ENCODE measurements around the gene ADAMTS2.
A peak's percentile ranks its signal among the peaks of the same experiment; 100 is the strongest.

ADAMTS2 gene

DNA sequence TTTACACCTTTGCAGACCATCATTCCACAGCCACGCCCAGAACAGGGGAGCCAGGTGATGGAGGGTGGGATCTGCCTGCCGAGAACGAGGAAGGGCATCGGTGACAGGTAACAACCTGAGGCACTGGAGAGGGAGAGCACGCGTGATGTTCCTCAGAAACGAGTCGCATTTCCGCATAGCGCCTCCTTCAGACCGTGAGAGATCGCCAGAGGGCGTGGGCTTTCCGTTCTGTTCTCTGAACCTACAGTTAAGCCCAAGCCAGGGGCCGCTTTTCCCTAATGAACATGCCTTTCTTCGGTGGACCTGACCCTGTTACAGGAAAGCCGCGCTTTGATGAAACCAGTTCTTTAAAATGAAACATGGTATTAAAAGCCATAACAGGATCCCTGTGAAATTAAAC lies 17.1 kb upstream of the ADAMTS2 start:
- ATAC-seq (ENCODE audit: insufficient read depth, low read depth) (no peak), DNase-seq (no peak)
- no peak overlapping the region for H3K27ac ChIP-seq (ENCODE audit: low read length)
- H3K4me1 ChIP-seq (ENCODE audit: insufficient read depth, low read length), result no peaks in the 10 kb centered on the region
- TF ChIP-seq EZH2 (IDR thresholded peaks at IDR 0.05; ENCODE audit: borderline replicate concordance, low read depth, low read length, severe bottlenecking), result no peak
- TF ChIP-seq, protein P1, sequence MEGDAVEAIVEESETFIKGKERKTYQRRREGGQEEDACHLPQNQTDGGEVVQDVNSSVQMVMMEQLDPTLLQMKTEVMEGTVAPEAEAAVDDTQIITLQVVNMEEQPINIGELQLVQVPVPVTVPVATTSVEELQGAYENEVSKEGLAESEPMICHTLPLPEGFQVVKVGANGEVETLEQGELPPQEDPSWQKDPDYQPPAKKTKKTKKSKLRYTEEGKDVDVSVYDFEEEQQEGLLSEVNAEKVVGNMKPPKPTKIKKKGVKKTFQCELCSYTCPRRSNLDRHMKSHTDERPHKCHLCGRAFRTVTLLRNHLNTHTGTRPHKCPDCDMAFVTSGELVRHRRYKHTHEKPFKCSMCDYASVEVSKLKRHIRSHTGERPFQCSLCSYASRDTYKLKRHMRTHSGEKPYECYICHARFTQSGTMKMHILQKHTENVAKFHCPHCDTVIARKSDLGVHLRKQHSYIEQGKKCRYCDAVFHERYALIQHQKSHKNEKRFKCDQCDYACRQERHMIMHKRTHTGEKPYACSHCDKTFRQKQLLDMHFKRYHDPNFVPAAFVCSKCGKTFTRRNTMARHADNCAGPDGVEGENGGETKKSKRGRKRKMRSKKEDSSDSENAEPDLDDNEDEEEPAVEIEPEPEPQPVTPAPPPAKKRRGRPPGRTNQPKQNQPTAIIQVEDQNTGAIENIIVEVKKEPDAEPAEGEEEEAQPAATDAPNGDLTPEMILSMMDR (IDR thresholded peaks at IDR 0.05; ENCODE audit: borderline replicate concordance, extremely low read depth, low read length, poor library complexity, severe bottlenecking), result peak; percentile 5
- no peaks in the 10 kb centered on the region for H3K27me3 ChIP-seq (ENCODE audit: insufficient read depth, low read length, poor library complexity)
- H3K4me3 ChIP-seq (ENCODE audit: low read depth in 1 of 2, low read length in 2 of 2), result no peak overlapping the region
- H2AFZ ChIP-seq (ENCODE audit: low read depth, low read length), result no peak overlapping the region
- no peaks in the 10 kb centered on the region for H4K20me1 ChIP-seq (ENCODE audit: insufficient read depth, low read length)
- H3K4me2 ChIP-seq (ENCODE audit: insufficient read depth, low read length), result no peak overlapping the region
- H3K79me2 ChIP-seq (ENCODE audit: insufficient read depth, low read length), result no peaks in the 10 kb centered on the region
- no peaks in the 10 kb centered on the region for H3K36me3 ChIP-seq (ENCODE audit: insufficient read depth, low read length)
- H3K9me3 ChIP-seq (ENCODE audit: insufficient read depth, low read length, severe bottlenecking), result no peaks in the 10 kb centered on the region
- no peak overlapping the region for H3K9ac ChIP-seq (ENCODE audit: low read depth, low read length)

DNA sequence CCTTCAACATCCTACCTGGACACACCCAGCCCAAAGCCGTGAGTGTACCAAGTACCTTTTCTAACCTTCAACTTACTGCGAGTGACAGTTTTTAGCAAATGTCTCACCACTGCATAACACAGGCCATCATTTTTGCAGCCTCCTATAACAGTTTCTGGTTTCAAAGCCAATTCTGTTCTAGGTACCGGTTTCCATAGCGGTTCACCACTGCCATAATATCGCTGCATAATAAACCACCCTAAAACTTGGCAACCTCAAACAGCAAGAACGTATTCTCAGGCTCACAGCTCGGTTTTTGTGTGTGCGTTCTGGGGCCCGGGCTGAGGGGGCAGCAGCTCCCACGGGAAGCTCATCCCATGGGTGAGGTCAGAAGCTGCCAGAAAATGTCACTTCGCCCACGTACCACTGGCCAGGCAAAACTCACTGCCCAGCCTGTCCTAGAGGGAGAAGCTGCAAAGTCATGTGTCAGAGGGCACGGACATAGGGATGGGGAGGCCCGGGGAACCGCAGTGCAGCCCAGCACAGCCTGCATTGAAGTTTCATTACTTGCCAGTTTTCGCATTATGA lies 15.9 kb upstream of the ADAMTS2 start:
- no peak for TF ChIP-seq EZH2 (IDR thresholded peaks at IDR 0.05; ENCODE audit: borderline replicate concordance, low read depth, low read length, severe bottlenecking)
- TF ChIP-seq, protein P1 (IDR thresholded peaks at IDR 0.05; ENCODE audit: borderline replicate concordance, extremely low read depth, low read length, poor library complexity, severe bottlenecking), result no peak
- Histone ChIP-seq H3K27ac (ENCODE audit: low read length) (no peak overlapping the region), H3K4me3 (ENCODE audit: low read depth in 1 of 2, low read length in 2 of 2) (no peak overlapping the region), H3K36me3 (ENCODE audit: insufficient read depth, low read length) (no peaks in the 10 kb centered on the region), H3K79me2 (ENCODE audit: insufficient read depth, low read length) (no peaks in the 10 kb centered on the region), H3K9ac (ENCODE audit: low read depth, low read length) (no peak overlapping the region), H3K4me2 (ENCODE audit: insufficient read depth, low read length) (no peak overlapping the region), H3K9me3 (ENCODE audit: insufficient read depth, low read length, severe bottlenecking) (no peaks in the 10 kb centered on the region), H2AFZ (ENCODE audit: low read depth, low read length) (no peak overlapping the region), H4K20me1 (ENCODE audit: insufficient read depth, low read length) (no peaks in the 10 kb centered on the region), H3K4me1 (ENCODE audit: insufficient read depth, low read length) (no peaks in the 10 kb centered on the region), H3K27me3 (ENCODE audit: insufficient read depth, low read length, poor library complexity) (no peaks in the 10 kb centered on the region)
- no peak for ATAC-seq (ENCODE audit: insufficient read depth, low read depth)
- no peak for DNase-seq

DNA sequence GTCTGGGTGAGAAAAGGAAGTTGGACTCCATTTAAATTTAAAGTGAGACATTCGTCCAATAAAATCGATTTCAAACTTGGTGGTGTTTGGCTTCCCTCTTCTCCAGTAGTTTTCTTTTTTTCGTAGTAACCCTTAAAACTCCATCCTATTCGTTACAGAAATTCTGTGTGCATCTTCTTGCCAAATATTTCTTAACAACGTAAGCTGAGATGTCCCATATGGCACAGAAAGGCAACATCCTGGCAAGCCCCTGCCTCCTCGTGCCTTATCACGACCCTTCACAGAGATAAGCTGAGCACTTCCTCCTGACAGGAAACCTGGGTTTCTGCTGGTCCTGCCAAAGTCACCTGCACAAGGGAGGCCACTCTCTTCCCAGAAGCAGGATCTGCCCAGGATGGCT lies 11.8 kb upstream of the ADAMTS2 start:
- no peaks in the 10 kb centered on the region for H3K36me3 ChIP-seq (ENCODE audit: insufficient read depth, low read length)
- H3K4me3 ChIP-seq (ENCODE audit: low read depth in 1 of 2, low read length in 2 of 2), result no peak overlapping the region
- no peak overlapping the region for H2AFZ ChIP-seq (ENCODE audit: low read depth, low read length)
- no peaks in the 10 kb centered on the region for H3K9me3 ChIP-seq (ENCODE audit: insufficient read depth, low read length, severe bottlenecking)
- no peaks in the 10 kb centered on the region for H3K4me1 ChIP-seq (ENCODE audit: insufficient read depth, low read length)
- no peak for ATAC-seq (ENCODE audit: insufficient read depth, low read depth)
- no peak overlapping the region for H3K27ac ChIP-seq (ENCODE audit: low read length)
- no peak for DNase-seq
- TF ChIP-seq EZH2 (IDR thresholded peaks at IDR 0.05; ENCODE audit: borderline replicate concordance, low read depth, low read length, severe bottlenecking), result no peak
- TF ChIP-seq, protein P1 (IDR thresholded peaks at IDR 0.05; ENCODE audit: borderline replicate concordance, extremely low read depth, low read length, poor library complexity, severe bottlenecking), result no peak
- no peaks in the 10 kb centered on the region for H3K79me2 ChIP-seq (ENCODE audit: insufficient read depth, low read length)
- no peaks in the 10 kb centered on the region for H4K20me1 ChIP-seq (ENCODE audit: insufficient read depth, low read length)
- no peak overlapping the region for H3K4me2 ChIP-seq (ENCODE audit: insufficient read depth, low read length)
- no peak overlapping the region for H3K9ac ChIP-seq (ENCODE audit: low read depth, low read length)
- H3K27me3 ChIP-seq (ENCODE audit: insufficient read depth, low read length, poor library complexity), result no peaks in the 10 kb centered on the region

Measured in DND-41 (cell line).